Measurements from ENCODE around the gene PHACTR4.

Gene PHACTR4

GRCh38 chr1:28411656-28412055, 42.1 kb downstream of the PHACTR4 start:
- no peak overlapping the region for H2AFZ ChIP-seq (ENCODE audit: low read depth, low read length)
- no peaks in the 10 kb centered on the region for H4K20me1 ChIP-seq (ENCODE audit: insufficient read depth, low read length)
- no peak overlapping the region for H3K9ac ChIP-seq (ENCODE audit: low read length)
- H3K79me2 ChIP-seq (ENCODE audit: low read length): no peaks in the 10 kb centered on the region
- TF ChIP-seq CTCF (IDR thresholded peaks at IDR 0.05; ENCODE audit: low read depth, low read length) (no peak), EZH2phosphoT487 (IDR thresholded peaks at IDR 0.05; ENCODE audit: low read depth) (no peak)
- no peak overlapping the region for H3K4me2 ChIP-seq (ENCODE audit: low read length)
- no peak overlapping the region for H3K27ac ChIP-seq (ENCODE audit: low read length)
- no peaks in the 10 kb centered on the region for H3K4me1 ChIP-seq (ENCODE audit: low read length)
- no peak overlapping the region for H3K4me3 ChIP-seq (ENCODE audit: low read length)
- no peaks in the 10 kb centered on the region for H3K9me3 ChIP-seq (ENCODE audit: insufficient read depth, low read length)
- no peaks in the 10 kb centered on the region for H3K27me3 ChIP-seq (ENCODE audit: low read depth, low read length)
- H3K36me3 ChIP-seq (replicated peaks; ENCODE audit: low read depth, low read length): no peaks in the 10 kb centered on the region

- TF ChIP-seq EZH2phosphoT487 (IDR thresholded peaks at IDR 0.05; ENCODE audit: low read depth): no peak
- TF ChIP-seq CTCF (IDR thresholded peaks at IDR 0.05; ENCODE audit: low read depth, low read length): no peak
- Histone ChIP-seq H3K79me2 (ENCODE audit: low read length) (no peaks in the 10 kb centered on the region), H3K4me1 (ENCODE audit: low read length) (peaks cover 5% of the 10 kb centered on the region; the same call in 1 of the 2 replicates), H3K27ac (ENCODE audit: low read length) (no peak overlapping the region), H2AFZ (ENCODE audit: low read depth, low read length) (no peak overlapping the region), H3K4me3 (ENCODE audit: low read length) (no peak overlapping the region), H3K4me2 (ENCODE audit: low read length) (no peak overlapping the region), H3K9me3 (ENCODE audit: insufficient read depth, low read length) (no peaks in the 10 kb centered on the region), H4K20me1 (ENCODE audit: insufficient read depth, low read length) (no peaks in the 10 kb centered on the region), H3K27me3 (ENCODE audit: low read depth, low read length) (no peaks in the 10 kb centered on the region), H3K9ac (ENCODE audit: low read length) (no peak overlapping the region), H3K36me3 (replicated peaks; ENCODE audit: low read depth, low read length) (no peaks in the 10 kb centered on the region)
Observed at GRCh38 chr1:28412731-28413130, 43.2 kb downstream of the PHACTR4 start.

- no peak overlapping the region for H3K27ac ChIP-seq (ENCODE audit: low read length)
- no peaks in the 10 kb centered on the region for H3K79me2 ChIP-seq (ENCODE audit: low read length)
- no peaks in the 10 kb centered on the region for H3K9me3 ChIP-seq (ENCODE audit: insufficient read depth, low read length)
- H3K4me3 ChIP-seq (ENCODE audit: low read length): no peak overlapping the region
- H3K9ac ChIP-seq (ENCODE audit: low read length): no peak overlapping the region
- H2AFZ ChIP-seq (ENCODE audit: low read depth, low read length): no peak overlapping the region
- no peak for TF ChIP-seq EZH2phosphoT487 (IDR thresholded peaks at IDR 0.05; ENCODE audit: low read depth)
- no peak for TF ChIP-seq CTCF (IDR thresholded peaks at IDR 0.05; ENCODE audit: low read depth, low read length)
- H4K20me1 ChIP-seq (ENCODE audit: insufficient read depth, low read length): no peaks in the 10 kb centered on the region
- peaks cover 6% of the 10 kb centered on the region; the same call in 1 of the 2 replicates for H3K4me1 ChIP-seq (ENCODE audit: low read length)
- no peaks in the 10 kb centered on the region for H3K36me3 ChIP-seq (replicated peaks; ENCODE audit: low read depth, low read length)
- H3K4me2 ChIP-seq (ENCODE audit: low read length): no peak overlapping the region
- H3K27me3 ChIP-seq (ENCODE audit: low read depth, low read length): no peaks in the 10 kb centered on the region
Observed at GRCh38 chr1:28416509-28417194, 47.1 kb downstream of the PHACTR4 start.

- H3K4me2 ChIP-seq (ENCODE audit: low read length): peak overlapping the region; percentile 59
- no peak overlapping the region for H3K27ac ChIP-seq (ENCODE audit: low read length)
- H3K9me3 ChIP-seq (ENCODE audit: insufficient read depth, low read length): no peaks in the 10 kb centered on the region
- no peak overlapping the region for H3K9ac ChIP-seq (ENCODE audit: low read length)
- H3K4me3 ChIP-seq (ENCODE audit: low read length): 0 out of 2 replicates have a peak overlapping the region, but pooled peaks have one; percentile 13
- no peaks in the 10 kb centered on the region for H3K36me3 ChIP-seq (replicated peaks; ENCODE audit: low read depth, low read length)
- H3K79me2 ChIP-seq (ENCODE audit: low read length): no peaks in the 10 kb centered on the region
- no peaks in the 10 kb centered on the region for H4K20me1 ChIP-seq (ENCODE audit: insufficient read depth, low read length)
- no peak overlapping the region for H2AFZ ChIP-seq (ENCODE audit: low read depth, low read length)
- H3K4me1 ChIP-seq (ENCODE audit: low read length): peaks cover 6% of the 10 kb centered on the region; the same call in 1 of the 2 replicates
- TF ChIP-seq EZH2phosphoT487 (IDR thresholded peaks at IDR 0.05; ENCODE audit: low read depth): no peak
- no peak for TF ChIP-seq CTCF (IDR thresholded peaks at IDR 0.05; ENCODE audit: low read depth, low read length)
- H3K27me3 ChIP-seq (ENCODE audit: low read depth, low read length): no peaks in the 10 kb centered on the region
Observed at GRCh38 chr1:28417441-28417922, 47.9 kb downstream of the PHACTR4 start.

Measured in OCI-LY3 (cell line).